ENCODE results near the gene RPLP2. TPM values are rescaled to one million over a fixed set of nuclear protein-coding genes. Genes with fewer than 3 reads are reported as not detected.

The RPLP2 gene
- total and polyA plus RNA-seq, 2 donors (not counting 1 experiment from before 2014, with no cell fraction given): 525 to 3,947 TPM

DNA sequence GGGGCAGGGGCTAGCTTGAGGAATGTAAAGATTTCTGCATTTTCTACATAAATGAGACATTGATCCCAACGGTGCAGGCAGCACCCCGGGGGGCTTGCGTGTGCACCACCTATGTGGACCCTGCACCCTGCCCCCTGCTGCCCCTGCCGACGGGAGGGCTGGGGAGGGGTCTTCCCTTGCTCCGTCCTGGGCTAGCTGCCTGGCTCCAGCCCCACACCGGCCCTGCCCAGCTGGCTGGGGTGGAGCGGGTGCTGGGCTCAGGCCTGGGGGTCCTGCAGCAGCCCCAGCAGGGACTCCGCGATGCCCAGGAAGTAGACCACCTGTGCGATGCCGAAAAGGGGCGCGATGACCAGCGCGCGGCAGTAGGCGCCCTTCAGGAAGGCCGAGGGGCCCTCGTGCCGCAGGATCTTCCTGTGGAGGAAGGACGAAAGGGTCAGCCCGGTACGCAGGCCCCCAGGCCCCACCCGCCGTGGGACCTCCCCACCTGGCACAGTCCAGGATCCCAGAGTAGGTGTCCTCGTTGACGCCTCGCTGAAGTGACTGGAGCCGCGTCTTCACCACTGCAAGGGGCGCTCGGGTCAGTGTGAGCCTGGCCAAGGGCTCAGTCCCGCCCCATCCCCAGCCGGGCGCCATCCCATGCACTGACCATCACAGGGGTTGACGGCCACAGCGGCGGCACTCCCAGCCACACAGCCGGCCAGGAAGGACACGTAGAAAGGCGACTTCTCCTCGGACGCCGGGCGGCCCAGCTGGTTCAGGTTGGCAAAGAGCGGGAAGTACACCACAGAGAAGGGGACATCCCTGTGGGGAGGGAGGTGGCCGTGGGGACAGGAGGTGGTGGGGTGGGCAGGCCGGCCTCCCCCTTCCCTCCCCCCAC lies 17.9 kb upstream of the RPLP2 start:
- ChIA-PET CTCF (no interaction called here), POLR2A (interaction anchor here (0.6 kb wide), 1 partner anchor 49 kb away, joined by 5 read pairs; no protein-coding TSS in a partner anchor)
- peaks cover 16% of the 10 kb centered on the region for H3K4me1 Mint-ChIP-seq
- Histone ChIP-seq H3K4me1 (ENCODE audit: control insufficient read depth in 2 of 2, insufficient read depth in 2 of 2, low read length in 2 of 2) (peaks cover 25 to 40% of the 10 kb centered on the region in 2 donors), H3K9me3 (ENCODE audit: control extremely low read depth in 1 of 3, control insufficient read depth in 2 of 3, insufficient read depth in 1 of 3, low read length in 2 of 3) (peaks cover 0 to 3% (median 0%) of the 10 kb centered on the region in 3 donors), H3K9ac (ENCODE audit: low read length) (no peak overlapping the region), H3K27me3 (replicated peaks in 1 of 4; ENCODE audit: control extremely low read depth in 1 of 4, control insufficient read depth in 3 of 4, insufficient read depth in 4 of 4, low read length in 3 of 4) (peaks cover 0 to 24% (median 5%) of the 10 kb centered on the region in 4 experiments), H3K4me2 (replicated peaks; ENCODE audit: low read depth, low read length, poor library complexity, severe bottlenecking) (no peak overlapping the region), H3K36me3 (replicated peaks in 1 of 2; ENCODE audit: control extremely low read depth in 1 of 2, control insufficient read depth in 1 of 2, extremely low read depth in 1 of 2, insufficient read depth in 2 of 2, low read length in 1 of 2) (peaks cover 0 to 7% of the 10 kb centered on the region in 2 experiments), H3K4me3 (ENCODE audit: control extremely low read depth in 1 of 5, extremely low read depth in 1 of 5, insufficient read depth in 1 of 5, low read depth in 2 of 5, low read length in 4 of 5) (no peak overlapping the region), H3K79me2 (ENCODE audit: control insufficient read depth, insufficient read depth, low read length) (peaks cover 33% of the 10 kb centered on the region), H2AFZ (ENCODE audit: insufficient read depth, low read depth, low read length, poor library complexity, severe bottlenecking) (no peak overlapping the region), H4K20me1 (ENCODE audit: control insufficient read depth, insufficient read depth, low read length, poor library complexity, severe bottlenecking) (peaks cover 61% of the 10 kb centered on the region), H3K27ac (ENCODE audit: low read length in 2 of 2) (no peak overlapping the region)
- no peak for ATAC-seq (ENCODE audit: low read depth)
- no peaks in the 10 kb centered on the region for H3K27me3 Mint-ChIP-seq
- WGBS (ENCODE audit: insufficient coverage): 98% methylated on average over 41 of the region's 49 CpGs
- no peaks in the 10 kb centered on the region for H3K9me3 Mint-ChIP-seq (ENCODE audit: insufficient read depth)
- no peak for DNase-seq
- intact Hi-C loops (cut with micrococcal nuclease): loop anchor here (10.0 kb wide), 1 partner anchor 337 kb away; the partner anchor contains the start of gene PTDSS2
- peak overlapping the region; percentile 3 for H3K4me3 Mint-ChIP-seq
- TF ChIP-seq, protein P1, sequence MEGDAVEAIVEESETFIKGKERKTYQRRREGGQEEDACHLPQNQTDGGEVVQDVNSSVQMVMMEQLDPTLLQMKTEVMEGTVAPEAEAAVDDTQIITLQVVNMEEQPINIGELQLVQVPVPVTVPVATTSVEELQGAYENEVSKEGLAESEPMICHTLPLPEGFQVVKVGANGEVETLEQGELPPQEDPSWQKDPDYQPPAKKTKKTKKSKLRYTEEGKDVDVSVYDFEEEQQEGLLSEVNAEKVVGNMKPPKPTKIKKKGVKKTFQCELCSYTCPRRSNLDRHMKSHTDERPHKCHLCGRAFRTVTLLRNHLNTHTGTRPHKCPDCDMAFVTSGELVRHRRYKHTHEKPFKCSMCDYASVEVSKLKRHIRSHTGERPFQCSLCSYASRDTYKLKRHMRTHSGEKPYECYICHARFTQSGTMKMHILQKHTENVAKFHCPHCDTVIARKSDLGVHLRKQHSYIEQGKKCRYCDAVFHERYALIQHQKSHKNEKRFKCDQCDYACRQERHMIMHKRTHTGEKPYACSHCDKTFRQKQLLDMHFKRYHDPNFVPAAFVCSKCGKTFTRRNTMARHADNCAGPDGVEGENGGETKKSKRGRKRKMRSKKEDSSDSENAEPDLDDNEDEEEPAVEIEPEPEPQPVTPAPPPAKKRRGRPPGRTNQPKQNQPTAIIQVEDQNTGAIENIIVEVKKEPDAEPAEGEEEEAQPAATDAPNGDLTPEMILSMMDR (IDR thresholded peaks at IDR 0.05): no peak
- TF ChIP-seq EZH2 (IDR thresholded peaks at IDR 0.05; ENCODE audit: borderline replicate concordance, insufficient read depth, low read depth, low read length, poor library complexity, severe bottlenecking): no peak
- no peak overlapping the region for H3K27ac Mint-ChIP-seq

DNA sequence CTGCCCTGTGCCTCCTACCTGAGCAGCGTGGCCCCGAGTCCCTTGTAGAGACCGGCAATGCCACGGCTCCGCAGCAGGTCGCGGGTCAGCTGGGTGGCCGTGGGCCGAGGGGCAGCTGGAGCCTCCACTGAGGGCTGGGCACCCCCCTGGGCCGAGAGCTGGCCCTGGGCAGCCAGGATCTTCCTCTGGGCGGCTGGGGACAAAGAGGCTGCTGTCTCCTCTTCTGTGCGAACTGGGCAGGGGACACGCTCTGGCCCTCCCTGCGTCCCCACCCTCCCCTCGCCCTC lies 17.3 kb upstream of the RPLP2 start:
- no peaks in the 10 kb centered on the region for H3K27me3 Mint-ChIP-seq

More for the DNA sequence above, 17.3 kb upstream of the RPLP2 start:
- Histone ChIP-seq H4K20me1 (ENCODE audit: control insufficient read depth, insufficient read depth, low read length, poor library complexity, severe bottlenecking) (peaks cover 63% of the 10 kb centered on the region), H3K4me2 (replicated peaks; ENCODE audit: low read depth, low read length, poor library complexity, severe bottlenecking) (no peak overlapping the region), H3K36me3 (replicated peaks in 1 of 2; ENCODE audit: control extremely low read depth in 1 of 2, control insufficient read depth in 1 of 2, extremely low read depth in 1 of 2, insufficient read depth in 2 of 2, low read length in 1 of 2) (peaks cover 0 to 7% of the 10 kb centered on the region in 2 experiments), H3K27me3 (replicated peaks in 1 of 4; ENCODE audit: control extremely low read depth in 1 of 4, control insufficient read depth in 3 of 4, insufficient read depth in 4 of 4, low read length in 3 of 4) (peaks cover 0 to 24% (median 5%) of the 10 kb centered on the region in 4 experiments), H3K9me3 (ENCODE audit: control extremely low read depth in 1 of 3, control insufficient read depth in 2 of 3, insufficient read depth in 1 of 3, low read length in 2 of 3) (peaks cover 0 to 3% (median 0%) of the 10 kb centered on the region in 3 donors), H3K4me3 (ENCODE audit: control extremely low read depth in 1 of 5, extremely low read depth in 1 of 5, insufficient read depth in 1 of 5, low read depth in 2 of 5, low read length in 4 of 5) (no peak overlapping the region), H3K79me2 (ENCODE audit: control insufficient read depth, insufficient read depth, low read length) (peaks cover 35% of the 10 kb centered on the region), H2AFZ (ENCODE audit: insufficient read depth, low read depth, low read length, poor library complexity, severe bottlenecking) (no peak overlapping the region), H3K27ac (ENCODE audit: low read length in 2 of 2) (no peak overlapping the region), H3K4me1 (ENCODE audit: control insufficient read depth in 2 of 2, insufficient read depth in 2 of 2, low read length in 2 of 2) (peaks cover 27 to 45% of the 10 kb centered on the region in 2 donors), H3K9ac (ENCODE audit: low read length) (no peak overlapping the region)
- no peak for TF ChIP-seq EZH2 (IDR thresholded peaks at IDR 0.05; ENCODE audit: borderline replicate concordance, insufficient read depth, low read depth, low read length, poor library complexity, severe bottlenecking)
- TF ChIP-seq, protein P1 (IDR thresholded peaks at IDR 0.05): no peak
- Mint-ChIP-seq H3K27ac (no peak overlapping the region), H3K4me1 (peaks cover 21% of the 10 kb centered on the region), H3K9me3 (ENCODE audit: insufficient read depth) (no peaks in the 10 kb centered on the region), H3K4me3 (no peak overlapping the region)
- ATAC-seq (ENCODE audit: low read depth) (no peak), DNase-seq (no peak)
- 96% methylated on average over 12 of the region's 15 CpGs for WGBS (ENCODE audit: insufficient coverage)
- ChIA-PET POLR2A (interaction anchor here (0.7 kb wide), 1 partner anchor 9 kb away, joined by 3 read pairs; no protein-coding TSS in a partner anchor), CTCF (no interaction called here)
- intact Hi-C loops (cut with micrococcal nuclease): loop anchor here (10.0 kb wide), 1 partner anchor 338 kb away; the partner anchor contains the start of gene PTDSS2
